B cell (primary cell): Measurements from ENCODE around the gene SLIT3.

Source experiments
- CTCF ChIP-seq: fragments of 200-600 bp; IDR thresholded peaks from one replicate; pipeline ENCODE4 v1.8.0; 2022; ENCODE audit warnings: antibody characterized with exemption, mild to moderate bottlenecking
- EZH2 ChIP-seq: IDR thresholded peaks from 2 replicates; pipeline ENCODE4 v1.6.1; 2012; ENCODE audit warnings: borderline replicate concordance, low read depth, mild to moderate bottlenecking, moderate library complexity, low read length; ENCODE audit not compliant: insufficient read depth, poor library complexity, severe bottlenecking

- no peak for TF ChIP-seq CTCF
- TF ChIP-seq EZH2: no peak
Observed at GRCh38 chr5:168648576-168648975, 652.4 kb downstream of the SLIT3 start.
